Left hindlimb (tissue), 1 donor: Measurements from ENCODE around the gene DLG3.

Experiments
- DNase-seq: peaks from one replicate; pipeline ENCODE4 v3.0.0-alpha.2; 2018

The DLG3 gene

GRCh38 chrX:70527610-70528345 is 83.1 kb downstream of the DLG3 start:
- DNase-seq, result no peak

GRCh38 chrX:70535198-70535597 is 90.6 kb downstream of the DLG3 start:
- no peak for DNase-seq

- DNase-seq, result no peak
Observed at GRCh38 chrX:70549429-70549828, 104.8 kb downstream of the DLG3 start.

GRCh38 chrX:70552130-70552704 is 107.6 kb downstream of the DLG3 start:
- no peak for DNase-seq

GRCh38 chrX:70553516-70553915 is 108.9 kb downstream of the DLG3 start:
- no peak for DNase-seq

GRCh38 chrX:70554081-70554480 is 109.4 kb downstream of the DLG3 start:
- no peak for DNase-seq

- DNase-seq, result no peak
Observed at GRCh38 chrX:70554523-70554922, 109.9 kb downstream of the DLG3 start.

- no peak for DNase-seq
Observed at GRCh38 chrX:70554948-70555347, 110.3 kb downstream of the DLG3 start.
